ENCODE results near the gene KHK. TPM values are rescaled to one million over a fixed set of nuclear protein-coding genes. Genes with fewer than 3 reads are reported as not detected.

The KHK gene
- 1 to 10 TPM; 1.6 to 5.3 (median 3.8) TPM for total RNA-seq
- polyA plus RNA-seq = 10 to 100 TPM in 1 of 3 donors, 1 to 10 TPM in 2; 2.4 to 12.7 (median 6.7) TPM

DNA sequence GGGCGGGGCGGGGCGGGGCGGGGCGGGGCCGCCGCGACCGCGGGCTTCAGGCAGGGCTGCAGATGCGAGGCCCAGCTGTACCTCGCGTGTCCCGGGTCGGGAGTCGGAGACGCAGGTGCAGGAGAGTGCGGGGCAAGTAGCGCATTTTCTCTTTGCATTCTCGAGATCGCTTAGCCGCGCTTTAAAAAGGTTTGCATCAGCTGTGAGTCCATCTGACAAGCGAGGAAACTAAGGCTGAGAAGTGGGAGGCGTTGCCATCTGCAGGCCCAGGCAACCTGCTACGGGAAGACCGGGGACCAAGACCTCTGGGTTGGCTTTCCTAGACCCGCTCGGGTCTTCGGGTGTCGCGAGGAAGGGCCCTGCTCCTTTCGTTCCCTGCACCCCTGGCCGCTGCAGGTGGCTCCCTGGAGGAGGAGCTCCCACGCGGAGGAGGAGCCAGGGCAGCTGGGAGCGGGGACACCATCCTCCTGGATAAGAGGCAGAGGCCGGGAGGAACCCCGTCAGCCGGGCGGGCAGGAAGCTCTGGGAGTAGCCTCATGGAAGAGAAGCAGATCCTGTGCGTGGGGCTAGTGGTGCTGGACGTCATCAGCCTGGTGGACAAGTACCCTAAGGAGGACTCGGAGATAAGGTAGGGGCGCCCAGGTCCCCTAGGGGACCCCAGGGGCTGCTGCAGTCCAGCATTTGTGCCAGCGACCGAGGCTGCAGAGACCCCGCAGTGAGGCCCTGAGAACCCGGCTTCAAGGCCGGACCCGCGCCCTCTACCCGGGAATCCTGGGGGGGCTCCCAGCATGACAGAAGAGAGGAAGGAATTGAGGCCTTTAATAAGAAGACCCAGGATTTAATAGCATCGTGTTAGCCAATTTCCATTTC, at the start of gene KHK:
Gene KHK, plus strand, starts transcription at position 49 of the 870 bp plus-strand sequence. Its CDS starts 488 bp downstream, at position 537.
- Histone ChIP-seq H3K4me3 (peak within 1 kb of the TSS; percentile 46 to 63 (median 55)), H3K4me1 (peaks cover 0 to 54% (median 50%) of the 10 kb centered on the region in 4 donors), H3K27me3 (no peaks in the 10 kb centered on the region), H3K27ac (peak within 1 kb of the TSS; percentile 88 to 98 (median 96)), H3K36me3 (peaks cover 7 to 20% (median 11%) of the 10 kb centered on the region in 4 donors), H3K9me3 (no peaks in the 10 kb centered on the region)
- 8 to 14% methylated on average over 54 of the region's 54 CpGs for WGBS, 2 donors
- intact Hi-C loops (cut with DNase I) = loop anchor here (1.0 to 5.0 kb wide), 3 partner anchors 37 to 125 kb away; partner anchors contain the start of genes ATRAID, SLC5A6 and TMEM214
- DNase-seq = peak; percentile 88
- TF ChIP-seq POLR2AphosphoS5 (IDR thresholded peaks at IDR 0.05) = peak in 2 of 4 donors; percentile 52 to 75
- no peak for TF ChIP-seq EP300 (IDR thresholded peaks at IDR 0.05)

DNA sequence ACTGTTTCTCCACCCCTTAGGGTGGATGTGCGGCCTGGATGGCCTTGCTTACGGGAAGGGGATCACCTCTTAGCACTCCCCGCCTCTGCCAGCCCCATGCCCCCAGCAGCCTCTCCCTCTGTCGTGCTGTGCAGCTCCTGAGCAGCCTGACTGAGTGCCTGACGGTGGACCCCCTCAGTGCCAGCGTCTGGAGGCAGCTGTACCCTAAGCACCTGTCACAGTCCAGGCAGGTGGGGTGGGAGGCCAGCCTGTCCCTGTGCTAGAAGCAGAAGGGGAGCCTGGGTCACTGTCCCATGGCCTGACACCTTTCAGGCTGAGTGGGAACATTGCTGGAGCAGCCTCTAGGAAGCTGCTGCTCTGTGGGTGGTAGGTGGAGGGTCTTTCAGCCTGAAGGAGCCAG, 48.6 kb upstream of the KHK start:
- Histone ChIP-seq H3K36me3 (peaks cover 43 to 67% (median 59%) of the 10 kb centered on the region in 4 donors), H3K27me3 (no peaks in the 10 kb centered on the region), H3K4me3 (no peak overlapping the region), H3K9me3 (no peaks in the 10 kb centered on the region), H3K27ac (no peak overlapping the region), H3K4me1 (peaks cover 0 to 44% (median 30%) of the 10 kb centered on the region in 4 donors)
- intact Hi-C loops (cut with DNase I) = loop anchor here (10.0 kb wide), 1 partner anchor 253 kb away; the partner anchor contains the start of gene CENPA
- TF ChIP-seq POLR2AphosphoS5 (IDR thresholded peaks at IDR 0.05) (no peak), EP300 (IDR thresholded peaks at IDR 0.05) (no peak), POLR2A (IDR thresholded peaks at IDR 0.05) (no peak)
- TF ChIP-seq, protein P1, sequence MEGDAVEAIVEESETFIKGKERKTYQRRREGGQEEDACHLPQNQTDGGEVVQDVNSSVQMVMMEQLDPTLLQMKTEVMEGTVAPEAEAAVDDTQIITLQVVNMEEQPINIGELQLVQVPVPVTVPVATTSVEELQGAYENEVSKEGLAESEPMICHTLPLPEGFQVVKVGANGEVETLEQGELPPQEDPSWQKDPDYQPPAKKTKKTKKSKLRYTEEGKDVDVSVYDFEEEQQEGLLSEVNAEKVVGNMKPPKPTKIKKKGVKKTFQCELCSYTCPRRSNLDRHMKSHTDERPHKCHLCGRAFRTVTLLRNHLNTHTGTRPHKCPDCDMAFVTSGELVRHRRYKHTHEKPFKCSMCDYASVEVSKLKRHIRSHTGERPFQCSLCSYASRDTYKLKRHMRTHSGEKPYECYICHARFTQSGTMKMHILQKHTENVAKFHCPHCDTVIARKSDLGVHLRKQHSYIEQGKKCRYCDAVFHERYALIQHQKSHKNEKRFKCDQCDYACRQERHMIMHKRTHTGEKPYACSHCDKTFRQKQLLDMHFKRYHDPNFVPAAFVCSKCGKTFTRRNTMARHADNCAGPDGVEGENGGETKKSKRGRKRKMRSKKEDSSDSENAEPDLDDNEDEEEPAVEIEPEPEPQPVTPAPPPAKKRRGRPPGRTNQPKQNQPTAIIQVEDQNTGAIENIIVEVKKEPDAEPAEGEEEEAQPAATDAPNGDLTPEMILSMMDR (IDR thresholded peaks at IDR 0.05) = no peak
- 95% methylated on average over 6 of the region's 6 CpGs for WGBS, 2 donors
- DNase-seq = no peak

DNA sequence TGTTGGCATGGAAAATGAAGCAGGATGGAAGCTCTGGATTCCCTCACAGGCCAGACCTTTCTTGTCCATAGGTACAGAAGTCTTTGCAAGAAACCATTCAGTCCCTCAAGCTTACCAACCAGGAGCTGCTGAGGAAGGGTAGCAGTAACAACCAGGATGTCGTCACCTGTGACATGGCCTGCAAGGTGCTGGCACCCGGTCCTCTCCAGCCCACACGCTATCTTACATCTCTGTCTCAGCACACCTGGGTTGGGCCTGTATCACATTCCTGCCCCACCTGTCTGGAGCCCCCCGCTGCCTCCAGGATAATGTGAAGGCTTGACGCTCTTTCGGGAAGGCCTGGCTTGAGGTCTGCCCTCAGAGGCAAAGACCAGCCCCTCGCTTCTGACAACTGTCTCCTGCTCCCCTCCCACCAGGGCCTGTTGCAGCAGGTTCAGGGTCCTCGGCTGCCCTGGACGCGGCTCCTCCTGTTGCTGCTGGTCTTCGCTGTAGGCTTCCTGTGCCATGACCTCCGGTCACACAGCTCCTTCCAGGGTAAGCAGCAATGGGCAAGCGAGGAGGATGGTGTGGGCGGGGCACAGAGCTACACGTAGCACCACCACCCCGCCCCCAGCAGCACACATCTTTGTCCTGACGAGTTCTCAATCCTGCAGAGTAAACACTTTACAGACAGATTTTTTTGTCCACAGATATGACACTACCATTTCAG, 47.8 kb upstream of the KHK start:
- H3K4me1 ChIP-seq = peaks cover 0 to 37% (median 26%) of the 10 kb centered on the region in 4 donors
- H3K27me3 ChIP-seq = no peaks in the 10 kb centered on the region
- no peak overlapping the region for H3K27ac ChIP-seq
- no peak overlapping the region for H3K4me3 ChIP-seq
- H3K9me3 ChIP-seq = no peaks in the 10 kb centered on the region
- peaks cover 43 to 67% (median 59%) of the 10 kb centered on the region in 4 donors for H3K36me3 ChIP-seq
- intact Hi-C loops (cut with DNase I) = loop anchor here (10.0 kb wide), 1 partner anchor 254 kb away; the partner anchor contains the start of gene CENPA
- WGBS, 2 donors = 86 to 94% methylated on average over 17 of the region's 17 CpGs
- no peak for TF ChIP-seq POLR2AphosphoS5 (IDR thresholded peaks at IDR 0.05)
- TF ChIP-seq EP300 (IDR thresholded peaks at IDR 0.05) = no peak
- TF ChIP-seq POLR2A (IDR thresholded peaks at IDR 0.05) = no peak
- TF ChIP-seq, protein P1 (IDR thresholded peaks at IDR 0.05) = no peak
- DNase-seq = no peak

DNA sequence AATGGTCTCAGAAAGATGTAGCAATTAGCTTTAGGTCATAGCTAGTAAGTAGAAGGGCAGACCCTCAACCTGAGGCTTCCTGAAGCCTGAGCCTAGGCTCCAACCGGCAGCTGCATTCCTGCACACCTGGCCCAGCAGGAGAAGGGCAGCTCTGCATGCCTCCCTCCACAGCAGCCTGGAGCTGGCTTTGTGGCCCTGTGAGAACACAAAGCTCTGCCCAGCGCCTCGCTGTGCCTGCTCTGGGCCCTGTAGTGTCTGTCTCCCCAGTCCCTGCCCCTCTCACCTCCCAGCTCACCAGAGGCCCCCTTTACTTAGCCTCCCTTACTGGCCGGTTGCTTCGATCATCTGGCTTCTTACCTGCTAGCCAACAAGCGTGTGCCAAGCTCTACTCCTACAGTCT, 47.1 kb upstream of the KHK start:
- no peak for DNase-seq
- H3K4me1 ChIP-seq = peaks cover 0 to 31% (median 19%) of the 10 kb centered on the region in 4 donors
- 95 to 96% methylated on average over 6 of the region's 6 CpGs for WGBS, 2 donors
- H3K4me3 ChIP-seq = no peak overlapping the region
- no peaks in the 10 kb centered on the region for H3K9me3 ChIP-seq
- TF ChIP-seq EP300 (IDR thresholded peaks at IDR 0.05) = no peak
- TF ChIP-seq, protein P1 (IDR thresholded peaks at IDR 0.05) = no peak
- no peak for TF ChIP-seq POLR2AphosphoS5 (IDR thresholded peaks at IDR 0.05)
- no peak for TF ChIP-seq POLR2A (IDR thresholded peaks at IDR 0.05)
- intact Hi-C loops (cut with DNase I) = loop anchor here (10.0 kb wide), 1 partner anchor 255 kb away; the partner anchor contains the start of gene CENPA
- H3K36me3 ChIP-seq = peaks cover 43 to 67% (median 59%) of the 10 kb centered on the region in 4 donors
- no peak overlapping the region for H3K27ac ChIP-seq
- H3K27me3 ChIP-seq = no peaks in the 10 kb centered on the region
